H1 (cell line): ENCODE measurements around the gene COX17. TPM values are rescaled to one million over a fixed set of nuclear protein-coding genes. Genes with fewer than 3 reads are reported as not detected.

Source experiments
- CHD2 ChIP-seq: IDR thresholded peaks from 2 replicates; pipeline ENCODE4 v1.6.1; 2012; ENCODE audit warnings: low read length, improper control_type of control experiment
- CHD7 ChIP-seq: fragments of 300-600 bp; sonication (generic); IDR thresholded peaks from 2 replicates; pipeline ENCODE4 v1.7.1; 2012; ENCODE audit warnings: low read length, moderate library complexity, mild to moderate bottlenecking, inconsistent platforms; ENCODE audit not compliant: insufficient replicate concordance
- CREB1 ChIP-seq: IDR thresholded peaks from 2 replicates; pipeline ENCODE4 v1.6.1; 2012; ENCODE audit warnings: inconsistent platforms
- CTBP2 ChIP-seq: IDR thresholded peaks from 2 replicates; pipeline ENCODE4 v1.7.0; 2011; ENCODE audit warnings: borderline replicate concordance, mild to moderate bottlenecking, moderate library complexity, mixed read lengths, low read length; ENCODE audit not compliant: insufficient read depth, insufficient read length
- E2F6 ChIP-seq: IDR thresholded peaks from 2 replicates; pipeline ENCODE4 v1.6.1; 2012; ENCODE audit warnings: inconsistent platforms
- JUN ChIP-seq: IDR thresholded peaks from 2 replicates; pipeline ENCODE4 v1.6.1; 2011; ENCODE audit warnings: low read depth, mild to moderate bottlenecking, improper control_type of control experiment, low read length
- NANOG ChIP-seq: IDR thresholded peaks from 2 replicates; pipeline ENCODE4 v1.6.1; 2011; ENCODE audit warnings: low read length, low read depth, mild to moderate bottlenecking, inconsistent platforms; ENCODE audit not compliant: insufficient read depth, poor library complexity, severe bottlenecking
- POLR2A ChIP-seq, 2 experiments: IDR thresholded peaks; 1 replicate in 1 of 2; 2 replicates in 1 of 2; pipeline ENCODE4 v1.6.1; 2011; ENCODE audit warnings: low read depth in 2 of 2, low read length in 2 of 2, mild to moderate bottlenecking in 2 of 2; ENCODE audit errors: control extremely low read depth in 1 of 2
- POLR2AphosphoS5 ChIP-seq: IDR thresholded peaks from 2 replicates; pipeline ENCODE4 v1.6.1; 2011; ENCODE audit warnings: low read depth, low read length
- polyA plus RNA-seq, 7 experiments: library from polyadenylated mRNA; depleted of rRNA in 3 of 7; stranded (reverse) in 5 of 7; unstranded in 2 of 7; fragments of >200 nt in 5 of 7; fragments of 200-250 nt in 2 of 7; gene quantifications; 1 replicate in 5 of 7; 2 replicates in 1 of 7; 4 replicates in 1 of 7; pipeline versions ENCODE4 v1.2.1 to v1.2.3, GENCODE V29; 2011 to 2013; ENCODE audit warnings: missing spikeins in 2 of 7, mixed read lengths in 2 of 7
- total RNA-seq: library from RNA; stranded (reverse); fragmentation: NEBNext Ultra II Directional; extraction: Animal tissue kit (Norgen Biotek cat#: 25700); gene quantifications from 2 replicates; pipeline ENCODE4 v1.2.1, GENCODE V29; 2021

The COX17 gene
- total and polyA plus RNA-seq, 2 of the 8 experiments (the other 6 are each of a cell fraction or from before 2014, with no cell fraction given) = 34.2 to 43.0 TPM

GRCh38 chr3:119702530-119703527, 25.6 kb upstream of the COX17 start, which contains the start of gene CFAP91 (continued):
- TF ChIP-seq CHD7 (no peak), POLR2A (IDR thresholded peaks at IDR 0.05; ENCODE audit: control extremely low read depth in 1 of 2, low read depth in 2 of 2, low read length in 2 of 2) (no peak), JUN (no peak), NANOG (peak; percentile 30), E2F6 (peak; percentile 97), CREB1 (peak; percentile 30), CTBP2 (peak; percentile 58), POLR2AphosphoS5 (peak; percentile 15; the same call in 1 of the 2 replicates), CHD2 (no peak; the same call in 1 of the 2 replicates)
